Mammary epithelial cell (primary cell): Measurements from ENCODE around the gene PLEK.

ENCODE experiments used
- EZH2 ChIP-seq: IDR thresholded peaks from 2 replicates; pipeline ENCODE4 v1.6.1; 2012; ENCODE audit warnings: low read length, inconsistent platforms, borderline replicate concordance
- TF ChIP-seq, protein P1 (sequence below), 2 donors: IDR thresholded peaks in 1 of 2; conservative IDR thresholded peaks in 1 of 2; 2 replicates each; pipeline ENCODE4 v1.5.1; 2011 to 2012; ENCODE audit warnings: inconsistent platforms in 2 of 2, low read length in 2 of 2, mild to moderate bottlenecking in 2 of 2, control low read depth in 1 of 2, low read depth in 1 of 2; ENCODE audit not compliant: insufficient read depth in 1 of 2; ENCODE audit errors: extremely low read depth in 1 of 2

GRCh38 chr2:68359889-68360288 is 5.2 kb upstream of the PLEK start:
- TF ChIP-seq, protein P1, sequence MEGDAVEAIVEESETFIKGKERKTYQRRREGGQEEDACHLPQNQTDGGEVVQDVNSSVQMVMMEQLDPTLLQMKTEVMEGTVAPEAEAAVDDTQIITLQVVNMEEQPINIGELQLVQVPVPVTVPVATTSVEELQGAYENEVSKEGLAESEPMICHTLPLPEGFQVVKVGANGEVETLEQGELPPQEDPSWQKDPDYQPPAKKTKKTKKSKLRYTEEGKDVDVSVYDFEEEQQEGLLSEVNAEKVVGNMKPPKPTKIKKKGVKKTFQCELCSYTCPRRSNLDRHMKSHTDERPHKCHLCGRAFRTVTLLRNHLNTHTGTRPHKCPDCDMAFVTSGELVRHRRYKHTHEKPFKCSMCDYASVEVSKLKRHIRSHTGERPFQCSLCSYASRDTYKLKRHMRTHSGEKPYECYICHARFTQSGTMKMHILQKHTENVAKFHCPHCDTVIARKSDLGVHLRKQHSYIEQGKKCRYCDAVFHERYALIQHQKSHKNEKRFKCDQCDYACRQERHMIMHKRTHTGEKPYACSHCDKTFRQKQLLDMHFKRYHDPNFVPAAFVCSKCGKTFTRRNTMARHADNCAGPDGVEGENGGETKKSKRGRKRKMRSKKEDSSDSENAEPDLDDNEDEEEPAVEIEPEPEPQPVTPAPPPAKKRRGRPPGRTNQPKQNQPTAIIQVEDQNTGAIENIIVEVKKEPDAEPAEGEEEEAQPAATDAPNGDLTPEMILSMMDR (conservative IDR thresholded peaks at IDR 0.05 in 1 of 2, IDR thresholded peaks at IDR 0.05 in 1 of 2; ENCODE audit: extremely low read depth in 1 of 2, insufficient read depth in 1 of 2, low read depth in 1 of 2, low read length in 2 of 2): no peak
- no peak for TF ChIP-seq EZH2
